ENCODE data around the gene CBR1.

- no peak for TF ChIP-seq POLR2A (IDR thresholded peaks at IDR 0.05; ENCODE audit: low read length)
- TF ChIP-seq GATA1 (IDR thresholded peaks at IDR 0.05; ENCODE audit: low read depth, low read length): no peak
Measured at GRCh38 chr21:36048357-36048756, 21.5 kb upstream of the CBR1 start.
